UCSD-AML1 (cell line): ENCODE results near the gene P2RX7.
"Not testable (repeated sequence)": the region's sequence is repeated elsewhere in the genome, so short reads cannot be mapped to it uniquely, and the experiment has no call there.

Source experiments
- DNase-seq: peaks from one replicate; lab custom pipeline; 2025; ENCODE audit not compliant: unreplicated experiment; lab: John Stamatoyannopoulos, UW

Gene P2RX7

DNA sequence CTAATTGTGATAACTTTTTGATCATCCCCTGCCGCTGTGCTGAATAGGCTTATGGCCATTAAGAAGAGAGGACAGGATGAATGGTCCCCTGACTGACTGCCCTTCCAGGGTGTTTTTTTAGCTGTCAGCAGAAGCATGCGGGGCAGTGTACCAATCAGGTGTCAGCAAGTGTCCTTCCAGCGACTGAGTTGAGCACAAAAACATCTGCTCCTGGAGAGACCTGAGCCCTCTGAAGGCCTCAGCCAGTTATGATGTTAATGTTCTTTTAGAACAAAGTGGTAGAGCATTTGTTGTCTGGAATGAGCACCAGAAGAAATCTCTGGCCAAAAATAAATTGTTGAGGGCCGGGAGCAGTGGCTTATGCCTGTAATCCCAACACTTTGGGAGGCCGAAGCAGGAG lies 37.5 kb downstream of the P2RX7 start:
- DNase-seq: no peak

DNA sequence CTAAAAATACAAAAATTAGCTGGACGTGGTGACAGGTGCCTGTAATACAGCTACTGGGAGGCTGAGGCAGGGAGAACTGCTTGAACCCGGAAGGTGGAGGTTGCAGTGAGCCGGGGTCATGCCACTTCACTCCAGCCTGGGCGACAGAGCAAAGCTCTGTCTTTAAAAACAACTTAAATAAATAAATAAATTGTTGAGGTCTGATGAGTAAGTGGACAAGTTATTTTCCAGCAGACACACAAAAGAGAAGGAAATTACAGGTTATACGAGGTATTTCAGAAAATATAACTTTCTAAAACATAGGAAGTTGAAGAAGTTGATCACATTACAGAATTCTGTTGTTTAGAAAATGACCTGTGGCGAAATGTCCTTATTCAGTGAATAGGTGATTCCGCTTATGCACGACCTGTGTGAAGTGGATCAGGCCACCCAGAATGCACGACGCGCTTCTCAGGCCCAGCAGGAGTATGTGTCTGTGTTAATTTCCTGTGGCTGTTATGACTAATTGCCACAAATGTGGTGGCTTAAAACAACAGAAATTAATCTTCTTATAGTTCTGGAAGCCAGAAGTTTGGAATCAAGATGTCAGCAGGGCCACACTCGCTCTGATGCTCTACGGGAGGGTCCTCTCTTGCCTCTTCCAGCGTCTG lies 38.1 kb downstream of the P2RX7 start:
- peak; percentile 23 for DNase-seq

DNA sequence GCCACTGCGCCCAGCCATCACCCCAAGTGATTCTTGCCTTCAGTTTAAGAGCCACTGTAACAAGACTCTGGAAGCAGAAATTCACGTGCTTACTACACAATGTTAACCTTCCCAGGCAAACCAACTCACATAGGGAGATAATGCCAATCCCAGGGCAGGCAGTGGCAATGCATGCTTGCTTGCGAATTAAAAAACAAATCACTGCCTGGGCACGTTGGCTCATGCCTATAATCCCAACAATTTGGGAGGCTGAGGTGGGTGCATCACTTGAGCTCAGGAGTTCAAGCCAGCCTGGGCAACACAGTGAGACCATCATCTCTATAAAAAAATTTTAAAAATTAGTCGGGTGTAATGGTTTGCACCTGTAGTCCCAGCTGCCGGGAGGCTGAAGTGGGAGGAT lies 39.5 kb downstream of the P2RX7 start:
- no peak for DNase-seq

DNA sequence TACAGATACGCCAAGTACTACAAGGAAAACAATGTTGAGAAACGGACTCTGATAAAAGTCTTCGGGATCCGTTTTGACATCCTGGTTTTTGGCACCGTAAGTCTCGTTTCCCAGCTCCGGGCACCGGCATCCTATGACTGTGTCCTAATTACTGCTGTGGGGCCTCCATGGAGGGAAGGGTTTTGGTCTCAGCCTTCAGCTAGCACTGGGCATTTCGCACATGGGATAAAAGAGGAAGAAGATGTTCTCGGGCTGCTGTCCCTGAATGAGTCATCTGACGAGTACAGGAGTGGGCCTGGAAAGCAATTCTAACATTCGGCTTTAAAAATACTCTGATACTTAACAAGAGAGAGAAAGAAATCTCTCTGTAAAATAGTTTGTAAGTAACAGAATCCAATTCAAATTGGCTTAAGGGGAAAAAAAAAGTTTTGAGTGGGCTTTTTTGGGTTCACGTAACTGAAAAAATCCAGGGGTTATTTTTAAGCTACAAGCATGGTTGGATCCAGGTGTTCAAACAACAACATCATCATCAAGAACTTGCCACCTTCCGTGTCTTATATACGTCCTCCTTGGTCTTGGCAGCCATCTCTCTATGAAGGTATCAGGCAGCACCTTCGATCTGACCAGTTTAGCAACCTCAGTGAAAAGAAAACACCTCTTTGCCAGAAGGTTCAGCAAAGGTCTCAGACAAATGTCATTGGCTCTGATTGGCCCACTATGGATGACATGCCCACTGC lies 42.9 kb downstream of the P2RX7 start:
- DNase-seq: no peak

DNA sequence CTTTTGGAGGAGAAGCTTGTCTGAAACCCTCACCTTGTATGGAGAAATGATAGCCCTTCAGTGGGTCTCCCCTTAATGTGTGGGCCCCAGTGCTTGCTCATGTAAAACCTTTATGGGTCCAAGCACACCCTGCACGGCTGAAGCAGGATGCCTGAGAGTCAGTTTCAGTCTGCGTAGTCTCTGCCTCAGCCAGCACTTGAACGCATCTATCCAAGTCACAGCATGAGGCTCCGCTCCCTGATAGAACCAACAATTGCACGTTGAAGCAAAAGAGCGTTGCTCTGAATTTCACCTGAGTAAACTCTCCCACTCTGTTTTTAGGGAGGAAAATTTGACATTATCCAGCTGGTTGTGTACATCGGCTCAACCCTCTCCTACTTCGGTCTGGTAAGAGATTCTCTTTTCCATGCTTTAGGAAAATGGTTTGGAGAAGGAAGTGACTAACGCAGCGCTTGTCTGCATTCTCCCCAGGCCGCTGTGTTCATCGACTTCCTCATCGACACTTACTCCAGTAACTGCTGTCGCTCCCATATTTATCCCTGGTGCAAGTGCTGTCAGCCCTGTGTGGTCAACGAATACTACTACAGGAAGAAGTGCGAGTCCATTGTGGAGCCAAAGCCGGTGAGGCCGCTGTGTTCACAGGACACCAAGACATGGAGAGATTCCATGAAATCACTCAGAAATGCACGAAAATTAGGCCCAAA lies 44.3 kb downstream of the P2RX7 start:
- no peak for DNase-seq

DNA sequence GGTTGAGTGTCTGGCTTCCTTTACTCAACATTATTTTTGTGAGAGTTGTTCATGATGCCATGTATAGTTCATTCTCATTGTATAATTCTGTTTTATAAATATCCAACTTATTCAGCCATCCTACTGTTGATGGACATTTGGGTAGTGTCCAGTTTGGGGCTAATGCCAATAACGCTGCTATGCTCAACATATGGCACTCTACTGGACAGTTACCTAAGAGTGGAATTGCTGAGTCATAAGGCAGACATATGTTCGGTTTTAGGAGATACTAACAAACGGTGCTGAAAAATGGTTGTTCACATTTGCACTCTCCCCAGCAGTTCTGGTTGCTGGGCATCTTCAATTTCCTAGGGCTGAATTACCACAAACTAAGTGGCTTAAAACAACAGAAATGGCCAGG lies 48.5 kb downstream of the P2RX7 start:
- DNase-seq: no peak

DNA sequence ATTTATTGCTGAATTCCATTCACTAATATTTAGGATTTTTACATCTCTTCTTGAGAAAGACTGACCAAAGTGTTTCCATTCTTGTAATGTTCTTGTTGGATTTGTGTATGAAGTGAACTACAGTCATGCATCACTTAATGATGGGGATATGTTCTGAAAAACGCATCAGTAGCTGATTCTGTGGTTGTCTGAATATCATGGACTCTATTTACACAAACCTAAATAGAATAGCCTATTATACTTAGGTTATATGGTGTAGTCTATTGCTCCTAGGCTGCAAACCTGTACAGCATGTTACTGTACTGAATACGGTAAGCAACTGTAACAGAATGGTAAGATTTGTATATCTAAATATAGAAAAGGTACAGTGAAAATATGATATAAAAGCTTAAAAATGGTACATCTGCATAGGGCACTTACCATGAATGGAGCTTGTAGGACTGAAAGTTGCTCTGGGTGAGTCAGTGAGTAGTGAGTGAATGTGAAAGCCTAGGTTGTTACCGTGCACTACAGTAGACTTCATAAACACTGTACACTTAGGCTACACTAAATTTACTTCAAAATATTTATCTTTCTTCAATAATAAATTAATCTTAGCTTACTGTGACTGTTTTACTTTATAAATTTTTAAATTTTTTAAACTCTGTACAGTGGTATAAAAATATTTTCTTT lies 49.7 kb downstream of the P2RX7 start:
- no peak for DNase-seq

DNA sequence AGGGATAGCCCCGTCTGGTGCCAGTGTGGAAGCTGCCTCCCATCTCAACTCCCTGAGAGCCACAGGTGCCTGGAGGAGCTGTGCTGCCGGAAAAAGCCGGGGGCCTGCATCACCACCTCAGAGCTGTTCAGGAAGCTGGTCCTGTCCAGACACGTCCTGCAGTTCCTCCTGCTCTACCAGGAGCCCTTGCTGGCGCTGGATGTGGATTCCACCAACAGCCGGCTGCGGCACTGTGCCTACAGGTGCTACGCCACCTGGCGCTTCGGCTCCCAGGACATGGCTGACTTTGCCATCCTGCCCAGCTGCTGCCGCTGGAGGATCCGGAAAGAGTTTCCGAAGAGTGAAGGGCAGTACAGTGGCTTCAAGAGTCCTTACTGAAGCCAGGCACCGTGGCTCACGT lies 51.7 kb downstream of the P2RX7 start:
- peak; percentile 43 for DNase-seq

DNA sequence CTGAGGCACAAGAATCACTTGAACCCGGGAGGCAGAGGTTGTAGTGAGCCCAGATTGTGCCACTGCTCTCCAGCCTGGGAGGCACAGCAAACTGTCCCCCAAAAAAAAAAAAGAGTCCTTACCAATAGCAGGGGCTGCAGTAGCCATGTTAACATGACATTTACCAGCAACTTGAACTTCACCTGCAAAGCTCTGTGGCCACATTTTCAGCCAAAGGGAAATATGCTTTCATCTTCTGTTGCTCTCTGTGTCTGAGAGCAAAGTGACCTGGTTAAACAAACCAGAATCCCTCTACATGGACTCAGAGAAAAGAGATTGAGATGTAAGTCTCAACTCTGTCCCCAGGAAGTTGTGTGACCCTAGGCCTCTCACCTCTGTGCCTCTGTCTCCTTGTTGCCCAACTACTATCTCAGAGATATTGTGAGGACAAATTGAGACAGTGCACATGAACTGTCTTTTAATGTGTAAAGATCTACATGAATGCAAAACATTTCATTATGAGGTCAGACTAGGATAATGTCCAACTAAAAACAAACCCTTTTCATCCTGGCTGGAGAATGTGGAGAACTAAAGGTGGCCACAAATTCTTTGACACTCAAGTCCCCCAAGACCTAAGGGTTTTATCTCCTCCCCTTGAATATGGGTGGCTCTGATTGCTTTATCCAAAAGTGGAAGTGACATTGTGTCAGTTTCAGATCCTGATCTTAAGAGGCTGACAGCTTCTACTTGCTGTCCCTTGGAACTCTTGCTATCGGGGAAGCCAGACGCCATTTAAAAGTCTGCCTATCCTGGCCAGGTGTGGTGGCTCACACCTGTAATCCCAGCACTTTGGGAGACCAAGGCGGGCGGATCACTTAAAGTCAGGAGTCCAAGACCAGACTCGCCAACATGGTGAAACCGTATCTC lies 52.6 kb downstream of the P2RX7 start:
- no peak for DNase-seq

DNA sequence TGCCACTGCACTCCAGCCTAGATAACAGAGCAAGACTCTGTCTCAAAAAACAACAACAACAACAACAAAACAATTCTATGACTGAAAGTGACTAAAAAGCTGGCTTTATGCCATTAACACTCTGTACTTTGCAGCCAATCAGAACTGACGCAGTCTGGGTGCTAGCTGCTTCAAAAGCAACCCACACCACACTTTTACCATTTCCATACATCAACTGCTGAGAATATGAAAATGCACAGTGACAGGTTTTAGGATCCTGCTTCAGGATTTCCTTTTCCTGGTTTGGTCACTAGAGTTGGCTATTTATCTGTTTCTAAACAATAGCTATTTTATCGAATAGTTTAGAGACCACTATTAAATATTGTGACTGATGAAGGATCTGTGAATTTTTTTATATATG lies 54.1 kb downstream of the P2RX7 start:
- DNase-seq: no peak

DNA sequence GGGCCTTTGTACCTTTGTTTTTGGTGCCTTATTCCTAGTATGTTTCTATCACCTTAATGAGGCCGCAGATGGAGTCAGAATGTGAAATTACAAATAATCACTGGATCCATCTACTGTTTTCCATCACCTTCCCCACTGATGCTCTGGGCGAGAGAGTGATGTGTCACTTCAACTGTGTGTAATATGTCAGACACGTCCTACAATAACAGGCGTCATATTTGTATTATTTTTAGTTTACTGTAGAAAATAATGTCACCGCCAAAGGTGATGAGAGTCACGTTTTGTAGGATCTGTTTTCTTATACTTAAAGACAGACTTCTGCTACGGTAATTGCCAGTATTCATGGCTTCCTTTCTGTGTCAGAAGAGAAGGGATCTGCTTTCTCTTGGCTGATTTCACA lies 54.8 kb downstream of the P2RX7 start:
- no peak for DNase-seq

DNA sequence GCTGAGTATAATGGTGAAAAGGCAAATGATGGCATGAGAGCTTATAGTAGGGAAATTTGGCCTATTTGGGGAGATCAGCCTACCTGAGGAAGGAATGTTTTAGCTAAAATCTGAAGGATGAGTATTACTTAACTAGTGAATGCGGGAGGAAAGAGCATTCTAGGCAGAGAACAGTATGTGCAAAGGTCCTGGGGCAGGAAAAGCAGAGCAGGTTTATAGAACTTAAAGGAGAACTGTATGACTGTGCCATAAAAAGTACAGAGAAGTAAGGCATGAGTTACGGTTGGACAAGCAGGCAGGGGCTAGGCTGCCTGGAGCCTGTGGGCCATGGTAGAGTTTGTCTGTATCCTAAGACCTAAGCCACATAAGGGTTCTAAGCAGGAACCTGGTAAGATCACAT lies 55.6 kb downstream of the P2RX7 start:
- DNase-seq: no peak

DNA sequence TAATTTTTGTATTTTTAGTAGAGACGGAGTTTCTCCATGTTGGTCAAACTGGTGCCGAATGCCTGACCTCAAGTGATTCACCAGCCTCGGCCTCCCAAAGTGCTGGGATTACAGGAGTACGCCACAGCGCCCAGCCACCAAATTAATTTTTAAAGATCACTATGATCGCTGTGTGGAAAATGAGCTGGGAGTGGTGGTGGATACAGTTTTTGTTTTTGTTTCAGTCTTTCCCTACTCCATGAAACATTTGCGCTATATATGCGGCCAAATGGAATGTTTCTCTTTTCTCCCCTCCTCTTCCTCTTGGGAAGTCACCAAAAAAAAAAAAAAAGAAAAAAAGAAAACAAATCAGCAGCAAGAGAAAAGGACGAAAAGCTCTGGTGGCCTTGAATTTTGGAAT lies 56.5 kb downstream of the P2RX7 start:
- no peak for DNase-seq

DNA sequence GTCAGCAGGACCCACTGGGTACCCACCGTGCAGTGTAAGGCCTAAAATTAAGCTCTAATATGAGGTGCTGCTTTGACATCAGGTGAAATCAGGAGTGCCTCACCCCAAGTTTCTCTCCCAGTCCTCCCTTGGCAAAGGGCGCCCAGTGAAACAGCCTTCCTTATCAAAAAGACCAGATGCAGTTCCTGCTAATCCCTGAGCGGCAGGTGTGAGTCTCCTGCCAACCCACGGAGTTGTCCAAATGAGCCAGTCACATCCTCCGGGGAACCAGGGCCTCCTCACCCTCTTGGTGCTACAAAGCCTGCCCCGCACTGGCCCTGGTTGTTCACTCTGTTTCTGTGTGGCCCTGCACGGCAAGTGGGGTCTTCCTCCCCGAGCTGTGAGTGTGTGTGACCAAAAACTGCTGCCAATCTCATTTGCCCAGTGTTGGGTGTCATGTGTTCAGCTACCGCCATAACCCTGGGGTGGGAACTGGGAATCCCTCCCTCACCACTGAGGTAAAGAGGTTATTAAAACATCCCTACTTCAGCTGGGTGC lies 57.0 kb downstream of the P2RX7 start:
- DNase-seq: no peak

DNA sequence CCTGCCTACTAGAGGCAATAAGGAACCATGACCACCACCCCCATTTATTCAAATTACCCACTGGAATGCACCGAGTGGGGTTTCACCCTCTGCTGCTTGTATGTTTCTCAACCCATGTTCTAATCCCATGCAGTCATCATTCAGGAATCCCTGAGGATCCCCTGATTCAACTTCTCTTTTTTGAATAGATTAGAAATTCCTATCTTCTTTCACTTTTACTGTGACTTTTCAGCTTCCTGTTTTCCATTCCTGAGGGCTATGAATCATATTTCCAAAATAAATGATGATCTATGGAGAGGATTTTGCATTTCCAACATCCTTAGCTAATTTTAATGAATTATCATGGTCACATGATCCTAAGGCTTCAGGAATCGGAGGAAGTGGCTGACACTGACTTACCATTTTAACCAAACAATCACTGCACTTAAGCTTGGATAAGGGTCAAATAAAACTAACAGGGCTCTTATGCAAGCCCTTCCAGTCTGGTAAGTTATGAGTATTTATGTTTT lies 57.9 kb downstream of the P2RX7 start:
- no peak for DNase-seq

DNA sequence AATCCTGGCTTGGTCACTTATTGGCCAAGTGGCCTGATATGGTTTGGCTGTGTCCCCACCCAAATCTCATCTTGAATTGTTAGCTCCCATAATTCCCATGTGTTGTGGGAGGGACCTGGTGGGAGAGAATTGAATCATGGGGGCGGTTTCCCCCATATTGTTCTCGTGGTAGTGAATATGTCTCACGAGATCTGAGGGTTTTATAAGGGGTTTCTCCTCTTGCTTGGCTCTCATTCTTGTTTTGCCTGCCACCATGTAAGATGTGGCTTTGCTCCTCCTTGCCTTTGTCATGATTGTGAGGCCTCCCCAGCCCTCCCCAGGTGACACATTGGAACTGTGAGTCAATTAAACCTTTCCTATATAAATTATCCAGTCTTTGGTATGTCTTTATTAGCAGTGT lies 58.5 kb downstream of the P2RX7 start:
- DNase-seq: no peak

DNA sequence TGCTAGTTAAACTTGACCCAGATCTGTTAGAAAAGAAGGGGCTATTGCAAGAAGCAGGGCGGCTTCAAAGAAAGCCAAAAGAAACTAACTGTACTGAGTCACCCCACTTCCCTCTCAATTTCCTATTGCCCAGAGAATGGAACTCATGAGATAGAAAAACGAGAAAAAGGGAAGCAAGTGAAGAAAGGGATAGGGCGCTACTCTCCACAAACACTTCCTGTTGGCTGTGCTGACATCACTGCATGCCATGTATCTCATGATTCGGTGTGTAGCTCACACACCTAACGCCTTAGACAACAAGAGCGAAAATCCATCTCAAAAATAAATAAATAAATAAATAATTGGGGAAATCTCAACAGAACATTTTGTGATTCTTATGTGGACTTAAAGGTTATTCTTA lies 64.2 kb downstream of the P2RX7 start:
- DNase-seq: peak; percentile 45

DNA sequence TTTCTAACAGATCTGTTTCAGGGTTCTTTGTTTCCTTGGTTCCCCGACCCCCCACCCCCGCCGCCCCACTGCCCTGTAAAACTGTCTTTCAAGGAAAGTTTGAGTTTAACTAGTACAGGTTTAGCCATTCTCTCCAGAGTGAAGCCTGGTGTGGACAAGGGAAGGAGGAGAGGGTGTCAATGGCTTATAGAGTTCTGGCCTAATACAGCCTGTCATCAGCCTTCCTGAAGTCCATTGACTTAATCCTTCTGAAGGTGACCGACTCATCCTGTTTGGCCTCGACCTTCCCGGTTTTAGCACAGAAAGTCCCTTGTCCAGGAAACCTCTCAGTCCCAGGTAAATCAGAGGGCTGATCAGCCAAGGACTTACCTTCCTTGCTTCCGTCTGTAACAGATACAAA lies 66.3 kb downstream of the P2RX7 start:
- DNase-seq: no peak

DNA sequence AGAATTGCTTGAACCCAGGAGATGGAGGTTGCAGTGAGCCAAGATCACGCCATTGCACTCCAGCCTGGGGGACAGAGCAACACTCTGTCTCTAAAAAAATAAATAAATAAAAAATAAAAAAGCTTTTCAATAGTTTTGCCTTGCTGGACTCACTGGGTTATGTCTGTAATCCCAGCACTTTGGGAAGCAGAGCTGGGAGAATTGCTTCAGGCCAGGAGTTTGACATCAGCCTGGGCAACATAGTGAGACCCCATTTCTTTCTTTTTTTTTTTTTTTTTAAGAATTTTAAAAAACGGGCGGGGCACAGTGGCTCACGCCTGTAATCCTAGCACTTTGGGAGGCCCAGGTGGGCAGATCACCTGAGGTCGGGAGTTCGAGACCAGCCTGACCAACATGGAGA lies 68.5 kb downstream of the P2RX7 start:
- DNase-seq: not testable (repeated sequence)
